ENCODE results near the gene BSPRY. TPM values are rescaled to one million over a fixed set of nuclear protein-coding genes. Genes with fewer than 3 reads are reported as not detected.
"Not testable (repeated sequence)": the region's sequence is repeated elsewhere in the genome, so short reads cannot be mapped to it uniquely, and the experiment has no call there.

Gene BSPRY
- total and polyA plus RNA-seq, 2 experiments from 2014 or later, result 4.8 to 6.6 TPM

- Histone ChIP-seq H3K36me3 (ENCODE audit: insufficient read depth) (no peaks in the 10 kb centered on the region), H2AFZ (no peak overlapping the region), H3K4me2 (no peak overlapping the region), H3K27me3 (ENCODE audit: insufficient read depth) (no peaks in the 10 kb centered on the region), H3K9me2 (ENCODE audit: insufficient read depth) (no peaks in the 10 kb centered on the region), H3K4me1 (ENCODE audit: insufficient read depth) (no peaks in the 10 kb centered on the region), H3K27ac (ENCODE audit: low read depth) (no peak overlapping the region), H3F3A (replicated peaks; ENCODE audit: low read depth) (no peaks in the 10 kb centered on the region), H3K4me3 (no peak overlapping the region), H4K20me1 (replicated peaks; ENCODE audit: insufficient read depth) (no peaks in the 10 kb centered on the region), H3K79me2 (replicated peaks; ENCODE audit: insufficient read depth) (no peaks in the 10 kb centered on the region)
- ATAC-seq, result no peak
- no peaks in the 10 kb centered on the region for H3K27me3 Mint-ChIP-seq (ENCODE audit: insufficient read depth, low read depth, poor library complexity)
- no peak overlapping the region for H3K4me3 Mint-ChIP-seq
- TF ChIP-seq JUNB (IDR thresholded peaks at IDR 0.05; ENCODE audit: unreplicated experiment), result no peak
- TF ChIP-seq NANOG (IDR thresholded peaks at IDR 0.05; ENCODE audit: borderline replicate concordance), result no peak
- TF ChIP-seq CREB1 (CRISPR knock-in tag; IDR thresholded peaks at IDR 0.05; ENCODE audit: low read depth), result no peak
- no peaks in the 10 kb centered on the region for H3K4me1 Mint-ChIP-seq
- no peak overlapping the region for H3K27ac Mint-ChIP-seq
- H3K9me3 Mint-ChIP-seq, result no peaks in the 10 kb centered on the region
- no peak for DNase-seq (ENCODE audit: low spot score)
- no peaks in the 10 kb centered on the region; the same call in 2 of the 3 replicates for H3K36me3 Mint-ChIP-seq (ENCODE audit: low read depth)
These were observed 15.6 kb downstream of the BSPRY start for GRCh38 chr9:113364951-113365350.

- H3K4me1 Mint-ChIP-seq; H3K36me3 ChIP-seq (ENCODE audit: insufficient read depth); H2AFZ ChIP-seq; H3K27me3 ChIP-seq (ENCODE audit: insufficient read depth); H3K79me2 ChIP-seq (replicated peaks; ENCODE audit: insufficient read depth); H3K4me2 ChIP-seq; ATAC-seq; H3K4me1 ChIP-seq (ENCODE audit: insufficient read depth); H3K36me3 Mint-ChIP-seq (ENCODE audit: low read depth); H3K4me3 ChIP-seq; H3K27ac ChIP-seq (ENCODE audit: low read depth); H4K20me1 ChIP-seq (replicated peaks; ENCODE audit: insufficient read depth); H3K4me3 Mint-ChIP-seq; H3K27me3 Mint-ChIP-seq (ENCODE audit: insufficient read depth, low read depth, poor library complexity); H3K9me3 Mint-ChIP-seq; DNase-seq (ENCODE audit: low spot score); H3K27ac Mint-ChIP-seq; H3K9me2 ChIP-seq (ENCODE audit: insufficient read depth); H3F3A ChIP-seq (replicated peaks; ENCODE audit: low read depth): not testable (repeated sequence)
These were observed 16.3 kb downstream of the BSPRY start for GRCh38 chr9:113365652-113366051.

- Histone ChIP-seq H3K27ac (ENCODE audit: low read depth) (no peak overlapping the region), H2AFZ (no peak overlapping the region), H4K20me1 (replicated peaks; ENCODE audit: insufficient read depth) (no peaks in the 10 kb centered on the region), H3K27me3 (ENCODE audit: insufficient read depth) (no peaks in the 10 kb centered on the region), H3F3A (replicated peaks; ENCODE audit: low read depth) (no peaks in the 10 kb centered on the region), H3K9me2 (ENCODE audit: insufficient read depth) (no peaks in the 10 kb centered on the region), H3K79me2 (replicated peaks; ENCODE audit: insufficient read depth) (no peaks in the 10 kb centered on the region), H3K4me3 (no peak overlapping the region), H3K36me3 (ENCODE audit: insufficient read depth) (no peaks in the 10 kb centered on the region), H3K4me1 (ENCODE audit: insufficient read depth) (no peaks in the 10 kb centered on the region), H3K4me2 (no peak overlapping the region)
- no peaks in the 10 kb centered on the region for H3K9me3 Mint-ChIP-seq
- no peak for TF ChIP-seq POLR2AphosphoS5 (IDR thresholded peaks at IDR 0.05; ENCODE audit: low read depth)
- TF ChIP-seq STAT1 (IDR thresholded peaks at IDR 0.05; ENCODE audit: unreplicated experiment), result no peak
- TF ChIP-seq CREB1 (CRISPR knock-in tag; IDR thresholded peaks at IDR 0.05; ENCODE audit: low read depth), result no peak
- no peak overlapping the region for H3K4me3 Mint-ChIP-seq
- ATAC-seq (no peak), DNase-seq (ENCODE audit: low spot score) (no peak)
- H3K4me1 Mint-ChIP-seq, result peaks cover 4% of the 10 kb centered on the region; the same call in 2 of the 3 replicates
- no peaks in the 10 kb centered on the region for H3K27me3 Mint-ChIP-seq (ENCODE audit: insufficient read depth, low read depth, poor library complexity)
- H3K36me3 Mint-ChIP-seq (ENCODE audit: low read depth), result no peaks in the 10 kb centered on the region; the same call in 2 of the 3 replicates
- no peak overlapping the region for H3K27ac Mint-ChIP-seq
These were observed 19.1 kb downstream of the BSPRY start for GRCh38 chr9:113368348-113368981.
